Stimulated activated CD8-positive, alpha-beta memory T cell treated with anti-CD3 and anti-CD28 coated beads, Interleukin-12 subunit alpha, Interleukin-12 subunit beta, amount 100 ng/mL, for 24 hours (primary cell): ENCODE results near the gene PLCL2.

Source experiments
- DNase-seq: peaks from one replicate; pipeline ENCODE4 v3.0.0-alpha.2; 2020; ENCODE audit errors: extremely low read depth

PLCL2 gene

GRCh38 chr3:16884748-16885592, at the start of gene PLCL2:
Gene PLCL2, plus strand, starts transcription at chr3:16884955. Its CDS starts 85 bp downstream, at chr3:16885040.
- DNase-seq: no peak

DNA sequence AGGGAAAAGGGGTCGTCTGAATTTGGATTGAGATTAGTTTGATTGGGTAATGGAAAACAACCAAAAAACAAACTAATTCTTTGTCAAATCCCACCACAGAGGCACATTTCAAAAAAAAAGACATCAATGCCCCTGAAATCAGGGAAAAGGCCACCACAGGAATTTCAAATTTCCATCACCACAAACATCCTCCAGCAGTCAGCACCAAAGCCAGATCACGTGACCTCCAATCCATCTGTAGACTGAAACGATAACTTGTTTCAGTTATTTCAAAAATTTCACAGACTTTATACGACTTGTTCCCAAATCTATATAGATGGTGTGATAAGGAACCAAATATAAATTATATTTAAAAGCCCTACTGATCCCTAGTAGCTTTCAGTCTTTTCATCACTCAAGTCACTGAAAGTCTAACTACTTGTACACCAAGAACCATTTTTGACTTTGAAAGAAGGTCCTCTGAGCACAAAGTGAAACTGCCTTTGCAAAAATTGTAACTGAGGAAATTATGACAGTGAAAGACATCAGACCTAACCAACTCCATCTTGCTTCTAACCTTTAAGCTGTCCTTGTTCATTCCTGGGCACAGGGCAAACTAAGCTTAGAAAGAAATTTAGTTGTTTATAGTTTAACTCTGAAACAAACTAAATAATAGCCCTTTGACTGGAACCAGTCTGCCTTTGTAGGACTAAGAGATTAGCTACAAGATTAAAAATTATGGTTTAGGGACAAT, 48.1 kb upstream of the PLCL2 start:
- no peak for DNase-seq

- no peak for DNase-seq
Measured at GRCh38 chr3:16837602-16838001, 47.2 kb upstream of the PLCL2 start.

GRCh38 chr3:16838561-16838960, 46.2 kb upstream of the PLCL2 start:
- no peak for DNase-seq

DNA sequence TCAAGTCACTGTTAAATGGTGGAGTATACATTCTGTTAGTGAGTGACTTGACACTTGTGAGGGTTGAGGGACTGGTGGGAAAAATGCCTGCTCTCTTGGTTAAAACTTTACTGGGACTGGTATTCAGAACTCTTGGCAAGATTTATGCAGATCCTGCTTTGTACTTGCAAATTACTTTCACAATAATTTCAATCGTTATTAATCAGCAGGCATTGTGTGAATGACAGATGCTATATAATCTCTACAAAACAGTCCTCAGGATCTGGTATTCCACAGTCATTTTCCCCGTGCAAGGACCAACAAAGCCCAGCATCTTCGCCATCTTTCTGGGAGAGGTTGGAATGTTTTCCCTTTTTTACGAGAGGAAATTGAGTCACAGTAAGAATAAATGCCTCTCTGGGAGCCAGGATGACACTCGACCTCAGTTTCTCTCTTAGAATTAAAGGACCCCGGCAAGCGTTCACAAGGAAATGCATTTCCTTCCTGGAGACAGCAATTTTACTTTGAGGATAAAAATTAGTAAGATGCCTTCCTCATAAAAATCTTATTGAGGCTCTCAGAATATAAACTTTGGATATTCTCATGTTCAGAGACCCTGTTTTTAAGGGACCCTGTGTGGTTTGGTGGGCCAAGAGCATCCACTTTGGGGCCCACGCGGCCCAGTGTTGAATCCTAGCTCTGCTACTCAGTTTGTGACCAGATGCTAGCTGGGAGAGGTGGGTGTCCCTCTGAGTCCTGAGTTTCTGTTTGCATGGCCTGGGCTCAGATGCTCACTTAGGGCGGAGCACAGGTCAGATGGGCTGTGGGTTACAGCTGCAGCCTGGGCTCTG, 45.3 kb upstream of the PLCL2 start:
- DNase-seq: no peak

- DNase-seq: no peak
Measured at GRCh38 chr3:16840101-16840424, 44.7 kb upstream of the PLCL2 start.

DNA sequence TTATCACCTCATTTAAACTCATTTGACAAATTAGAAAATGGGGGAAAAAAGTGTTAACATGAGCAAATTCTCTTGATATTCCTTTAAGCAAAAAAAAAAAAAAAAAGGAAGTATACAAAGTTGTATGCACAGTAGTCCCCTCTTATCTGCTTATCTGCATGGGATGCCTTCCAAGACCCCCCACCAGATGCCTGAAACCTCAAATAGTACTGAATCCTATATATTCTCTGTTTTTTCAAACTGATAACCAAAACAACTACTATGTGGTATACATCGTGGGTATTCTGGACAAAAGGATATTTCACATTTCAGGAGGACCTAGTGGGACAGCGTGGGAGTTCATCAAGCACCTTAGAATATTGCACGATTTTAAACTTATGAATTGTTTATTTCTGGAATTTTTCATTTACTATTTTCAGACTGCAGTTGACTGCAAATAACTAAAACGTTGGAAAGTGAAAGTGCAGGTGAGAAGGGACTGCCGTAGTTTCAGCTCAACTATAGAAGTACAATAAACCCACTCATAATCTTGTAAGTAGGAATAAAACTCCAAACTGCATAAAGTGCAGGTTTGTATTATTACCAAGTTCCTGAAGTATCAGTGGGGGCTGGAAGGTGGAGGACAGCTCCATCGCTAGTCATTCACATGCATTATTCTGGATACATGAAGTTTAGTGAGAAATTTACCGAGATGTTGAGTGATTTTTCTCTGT, 43.6 kb upstream of the PLCL2 start:
- no peak for DNase-seq

- no peak for DNase-seq
Measured at GRCh38 chr3:16841904-16842271, 42.9 kb upstream of the PLCL2 start.

DNA sequence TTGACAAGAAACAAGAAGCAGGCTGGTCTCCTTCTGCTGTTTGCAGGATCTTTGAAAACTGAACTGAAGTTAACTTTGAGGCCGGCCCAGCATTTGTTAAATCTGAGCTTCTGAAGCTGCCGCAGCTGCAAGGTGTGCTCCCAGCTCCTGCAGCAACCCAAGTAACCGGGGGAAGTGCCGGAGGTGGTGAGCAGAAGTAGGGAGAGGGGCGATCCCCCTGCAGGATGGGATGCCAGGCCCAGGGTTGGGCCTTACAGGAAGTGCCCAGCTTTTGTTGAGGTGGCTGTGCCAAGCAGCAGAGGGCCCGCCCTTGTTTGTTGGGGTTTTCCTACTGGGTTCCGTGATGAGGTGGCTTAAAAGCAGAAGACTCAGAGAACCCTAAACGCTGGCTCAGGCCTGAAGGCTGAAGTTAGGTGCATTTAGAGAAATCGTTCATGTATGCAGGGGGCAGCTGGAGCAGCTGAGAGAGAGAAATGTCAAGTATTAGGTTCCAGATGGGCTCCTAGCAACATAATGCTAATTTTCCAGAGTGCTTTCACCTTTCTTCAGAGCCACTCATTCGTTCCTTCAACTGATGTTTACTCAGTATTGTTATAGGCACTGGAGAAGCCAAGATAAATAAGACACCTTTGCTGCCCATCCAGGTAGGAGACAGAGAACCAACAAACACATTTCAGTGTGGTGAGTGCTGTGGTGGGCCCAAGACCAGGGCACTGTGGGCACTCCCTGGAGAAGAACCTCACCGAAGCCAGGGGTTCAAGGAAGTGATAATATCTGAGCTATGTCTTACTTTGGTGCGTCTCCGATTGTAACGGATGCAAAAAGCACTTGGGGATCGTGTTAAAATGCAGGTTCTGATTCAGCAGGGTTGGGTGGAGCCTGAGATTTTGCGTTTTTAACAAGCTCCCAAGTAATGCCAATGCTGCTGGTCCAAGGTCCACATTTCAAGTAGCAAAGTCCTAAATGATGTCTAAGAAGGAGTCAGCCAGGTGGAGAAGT, 42.2 kb upstream of the PLCL2 start:
- DNase-seq: peak; percentile 31

DNA sequence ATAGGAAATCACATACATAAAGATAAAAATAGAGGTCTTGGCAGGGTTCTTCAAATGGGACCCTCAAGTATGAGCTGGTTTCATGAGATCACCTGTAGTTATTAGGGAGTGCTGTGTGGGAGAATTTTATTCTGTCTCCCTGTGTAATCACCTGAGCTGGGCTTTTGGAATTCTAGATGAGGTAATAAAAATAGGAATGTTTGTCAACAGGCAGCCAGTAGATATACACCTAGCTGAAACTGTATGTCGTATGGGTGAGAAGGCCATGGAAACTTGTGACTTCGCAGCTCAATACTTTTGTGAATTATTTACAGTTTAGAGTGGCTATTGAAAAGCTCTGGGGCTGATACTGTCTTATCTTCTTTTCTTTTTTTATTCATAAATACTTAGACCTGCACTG, 40.5 kb upstream of the PLCL2 start:
- no peak for DNase-seq

- DNase-seq: no peak
Measured at GRCh38 chr3:16844791-16845190, 40.0 kb upstream of the PLCL2 start.

- no peak for DNase-seq
Measured at GRCh38 chr3:16846373-16847080, 38.2 kb upstream of the PLCL2 start.

DNA sequence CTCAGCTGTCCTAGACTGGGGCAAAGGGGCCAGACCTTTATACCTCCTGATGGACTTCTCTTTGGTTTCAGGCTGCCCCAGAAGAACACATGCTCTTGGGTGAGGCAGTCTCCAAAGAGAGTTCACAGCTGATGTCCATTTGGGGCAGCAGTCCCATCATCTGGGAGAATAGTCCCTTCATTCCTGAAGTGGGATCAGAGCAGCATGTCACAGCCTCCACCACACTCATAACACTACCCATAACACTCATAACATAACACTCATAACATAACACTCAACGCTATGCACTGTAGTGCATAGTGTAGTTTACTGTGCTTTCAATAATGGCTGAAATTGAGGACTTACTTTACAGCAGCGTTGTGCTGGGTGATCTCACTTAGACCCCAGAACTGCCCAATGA, 36.7 kb upstream of the PLCL2 start:
- no peak for DNase-seq

DNA sequence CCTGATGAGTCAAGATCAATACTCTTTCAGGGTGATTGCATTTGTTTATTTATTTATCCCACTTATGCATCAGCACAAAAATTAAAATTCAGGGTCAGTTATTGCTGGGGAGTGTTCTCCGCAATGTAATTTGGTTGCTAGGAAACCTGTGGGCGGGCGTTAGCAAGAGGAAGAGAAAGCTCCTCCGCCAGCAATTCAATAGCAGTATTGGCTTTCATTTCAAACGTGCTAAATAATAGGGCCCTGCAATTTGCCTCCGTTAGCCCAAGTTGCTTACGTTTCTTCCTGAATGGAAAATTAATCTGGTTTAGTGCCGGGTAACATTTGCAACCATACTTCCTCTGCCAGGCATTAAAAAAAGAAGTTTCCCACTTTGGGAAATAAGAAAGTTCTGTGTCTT, 35.5 kb upstream of the PLCL2 start:
- peak; percentile 37 for DNase-seq

- no peak for DNase-seq
Measured at GRCh38 chr3:16849795-16850194, 35.0 kb upstream of the PLCL2 start.

- no peak for DNase-seq
Measured at GRCh38 chr3:16855497-16855896, 29.3 kb upstream of the PLCL2 start.

DNA sequence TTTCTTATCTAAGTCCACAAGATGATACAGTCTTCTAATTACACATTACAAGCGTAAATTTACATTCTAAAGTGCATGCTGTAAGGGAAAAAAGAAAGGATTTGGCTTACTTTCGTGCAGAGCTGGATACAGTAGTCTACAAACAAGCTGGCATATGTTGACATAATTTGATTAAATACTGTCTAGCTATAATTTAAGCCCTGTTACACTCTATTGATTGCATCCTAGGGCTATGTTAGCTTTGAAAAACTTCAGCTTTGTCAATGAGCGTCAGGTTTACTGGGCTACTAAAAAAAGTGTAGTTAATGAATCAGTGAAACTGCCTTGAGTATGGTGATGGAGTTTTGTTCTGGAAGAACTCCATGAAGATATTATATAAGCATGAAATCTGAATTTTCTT, 24.5 kb upstream of the PLCL2 start:
- DNase-seq: no peak

- no peak for DNase-seq
Measured at GRCh38 chr3:16861432-16861831, 23.3 kb upstream of the PLCL2 start.

- DNase-seq: no peak
Measured at GRCh38 chr3:16864610-16865313, 20.0 kb upstream of the PLCL2 start.
